Panc1 (cell line): ENCODE results near the gene NINL. TPM values are rescaled to one million over a fixed set of nuclear protein-coding genes. Genes with fewer than 3 reads are reported as not detected.
"Not testable (repeated sequence)": the region's sequence is repeated elsewhere in the genome, so short reads cannot be mapped to it uniquely, and the experiment has no call there.

ENCODE experiments used
- ATAC-seq: fragments of 200-7000 bp; cut with Tn5 transposase; 2 replicates; pipeline ENCODE4 v1.9.1; 2020; ENCODE audit warnings: mild to moderate bottlenecking, moderate library complexity
- BruUV-seq: library from RNA; stranded (reverse); fragments of 400-500 nt; replicated peaks from 2 replicates; lab custom pipeline; 2021; lab: Mats Ljungman, UMichigan
- CTCF ChIA-PET: fragments of 300-600 bp; sonication (Branson Sonifier 250); formaldehyde crosslinking; loops from one replicate; lab custom pipeline; 2022; ENCODE audit warnings: antibody characterized with exemption; lab: Charles Lee
- POLR2A ChIA-PET: fragments of 300-600 bp; sonication (Branson Sonifier 250); formaldehyde crosslinking; loops from one replicate; lab custom pipeline; 2022; ENCODE audit warnings: antibody characterized with exemption; lab: Charles Lee
- DNase-seq: peaks from one replicate; pipeline ENCODE4 v3.0.0-alpha.2; 2010; ENCODE audit warnings: low read depth, low spot score
- H3K27ac ChIP-seq: 2 replicates; pipeline ENCODE4 v1.5.1; 2011; ENCODE audit warnings: mild to moderate bottlenecking, low read length, inconsistent platforms
- H3K27me3 ChIP-seq: fragments of 200-500 bp; sonication (Bioruptor generic); 2 replicates; pipeline ENCODE4 v1.6.0; 2014; ENCODE audit warnings: low read length, inconsistent platforms; ENCODE audit not compliant: control insufficient read depth, insufficient read depth
- H3K36me3 ChIP-seq: fragments of 200-500 bp; sonication (Bioruptor generic); 2 replicates; pipeline ENCODE4 v1.5.1; 2014; ENCODE audit warnings: inconsistent platforms, mild to moderate bottlenecking, low read length, moderate library complexity; ENCODE audit not compliant: control insufficient read depth, insufficient read depth
- H3K4me1 ChIP-seq: 2 replicates; pipeline ENCODE4 v1.5.1; 2011; ENCODE audit warnings: inconsistent platforms, mild to moderate bottlenecking, low read length, moderate library complexity; ENCODE audit not compliant: control insufficient read depth, insufficient read depth
- H3K4me3 ChIP-seq, 2 experiments: 2 replicates each; pipeline ENCODE4 v1.5.1; 2011 to 2012; ENCODE audit warnings: low read depth in 2 of 2, low read length in 2 of 2, mild to moderate bottlenecking in 2 of 2, inconsistent platforms in 1 of 2, moderate library complexity in 1 of 2
- H3K9me3 ChIP-seq: fragments of 200-500 bp; sonication (Bioruptor generic); 2 replicates; pipeline ENCODE4 v1.5.1; 2014; ENCODE audit warnings: low read depth, mild to moderate bottlenecking, inconsistent platforms, low read length, moderate library complexity; ENCODE audit not compliant: control insufficient read depth, insufficient read depth
- CTCF ChIP-seq: fragments of 450-650 bp; IDR thresholded peaks from 2 replicates; pipeline ENCODE4 v1.5.1; 2017; ENCODE audit warnings: mild to moderate bottlenecking
- POLR2AphosphoS5 ChIP-seq: IDR thresholded peaks from 2 replicates; pipeline ENCODE4 v1.6.1; 2012; ENCODE audit warnings: mild to moderate bottlenecking, low read depth, low read length, moderate library complexity
- REST ChIP-seq, 2 experiments: IDR thresholded peaks; 2 replicates each; pipeline ENCODE4 v1.6.1; 2011 to 2012; ENCODE audit warnings: low read depth in 2 of 2, control low read depth in 1 of 2, low read length in 1 of 2, mild to moderate bottlenecking in 1 of 2, moderate library complexity in 1 of 2; ENCODE audit not compliant: insufficient read depth in 1 of 2
- SIN3A ChIP-seq: IDR thresholded peaks from 2 replicates; pipeline ENCODE4 v1.6.1; 2012; ENCODE audit warnings: low read depth, mild to moderate bottlenecking, low read length, moderate library complexity, borderline replicate concordance; ENCODE audit not compliant: insufficient read depth
- TCF7L2 ChIP-seq: IDR thresholded peaks from 2 replicates; pipeline ENCODE4 v1.6.1; 2011; ENCODE audit warnings: mild to moderate bottlenecking, low read depth, low read length, inconsistent platforms
- in situ Hi-C: cut with HindIII; loops from 2 replicates; pipeline ENCODE4 v1.10.0; 2016; ENCODE audit warnings: low sequenced_read_pairs, low pct_unique_long_range_greater_than_20kb
- intact Hi-C: fragments of 100-400 bp; cut with micrococcal nuclease; formaldehyde crosslinking; loops from one replicate; pipeline ENCODE4 v1.10.0; 2022; ENCODE audit not compliant: unreplicated experiment
- total RNA-seq: library from RNA; stranded (reverse); gene quantifications from one replicate; pipeline ENCODE4 v1.2.1, GENCODE V29; 2021; ENCODE audit not compliant: unreplicated experiment

The NINL gene
- total RNA-seq, 1 experiment from 2014 or later: 25.0 TPM

DNA sequence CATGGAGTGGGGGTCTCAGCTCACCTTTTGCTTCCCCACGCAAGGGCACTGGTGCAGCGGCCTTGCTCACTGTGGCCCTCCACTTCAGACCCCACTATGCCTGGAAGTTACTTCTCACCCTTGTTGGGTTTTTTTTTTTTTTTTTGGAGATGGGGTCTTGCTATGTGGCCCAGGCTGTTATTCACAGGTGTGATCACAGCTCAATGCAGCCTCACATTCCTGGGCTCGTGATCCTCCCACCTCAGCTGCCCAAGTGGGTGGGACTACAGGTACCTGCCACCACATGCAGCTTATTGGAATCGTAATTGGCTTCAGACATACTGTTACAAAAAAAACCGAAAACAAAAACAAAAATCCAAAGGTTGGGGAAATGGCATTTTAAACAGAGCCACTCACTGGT is 32.4 kb downstream of the NINL start:
- ChIA-PET CTCF (no interaction called here), POLR2A (no interaction called here)
- H3K4me1 ChIP-seq: peaks cover 13% of the 10 kb centered on the region
- no peak for DNase-seq
- H3K9me3 ChIP-seq: no peaks in the 10 kb centered on the region
- no peak overlapping the region for H3K27ac ChIP-seq
- H3K4me3 ChIP-seq: no peak overlapping the region
- H3K36me3 ChIP-seq: no peaks in the 10 kb centered on the region
- ATAC-seq: no peak
- no TSS peak for BruUV-seq
- intact Hi-C loops (no loop called here), in situ Hi-C loops (no loop called here)
- TF ChIP-seq REST (IDR thresholded peaks at IDR 0.05; ENCODE audit: insufficient read depth in 1 of 2, low read depth in 2 of 2, low read length in 1 of 2) (no peak), POLR2AphosphoS5 (no peak), TCF7L2 (no peak), CTCF (no peak), SIN3A (no peak)
- H3K27me3 ChIP-seq: no peaks in the 10 kb centered on the region

DNA sequence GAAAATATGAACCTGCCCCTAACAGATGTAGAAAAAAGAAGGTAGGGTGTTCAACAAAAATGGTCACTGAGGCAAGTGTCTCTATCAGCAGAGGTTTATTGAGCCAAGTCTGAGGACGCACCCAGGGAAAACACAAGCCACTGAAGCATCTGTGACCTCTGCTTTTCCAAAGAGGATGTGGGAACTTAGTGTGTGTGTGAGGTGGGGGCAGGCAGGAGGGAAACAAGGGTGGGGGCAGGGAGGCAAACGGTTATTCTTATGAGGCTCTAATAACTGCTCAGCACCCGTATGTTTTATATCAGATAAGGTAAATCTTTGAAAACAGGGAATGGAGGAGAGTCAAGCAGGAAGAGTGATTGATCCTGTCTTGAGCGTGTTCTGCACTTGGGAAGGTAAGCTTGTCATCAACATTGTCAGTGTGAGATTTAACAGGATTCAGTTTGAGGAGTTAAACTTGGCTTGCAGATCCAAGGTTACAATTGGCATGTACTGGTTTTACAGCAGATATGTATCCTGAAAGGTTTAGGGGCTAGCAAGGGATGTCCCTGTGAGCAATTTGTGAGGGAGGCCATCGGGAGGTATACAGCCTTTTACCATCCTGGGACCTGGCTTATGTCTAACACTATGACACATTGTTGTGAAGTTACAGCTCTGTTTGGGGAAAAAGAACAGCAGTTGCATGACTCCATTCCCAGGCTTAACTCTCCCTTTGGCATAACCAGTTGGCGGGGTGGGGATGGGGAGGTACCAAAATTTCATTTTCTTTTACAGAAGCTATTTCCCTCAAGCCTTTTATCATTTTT is 33.7 kb downstream of the NINL start:
- POLR2A ChIA-PET: interaction anchor here (0.7 kb wide), 1 partner anchor 12 kb away, joined by 4 read pairs; no protein-coding TSS in a partner anchor
- intact Hi-C loops: no loop called here
- BruUV-seq: TSS peak; percentile 5
- H3K9me3 ChIP-seq: no peaks in the 10 kb centered on the region
- peaks cover 13% of the 10 kb centered on the region for H3K4me1 ChIP-seq
- in situ Hi-C loops: no loop called here
- TF ChIP-seq TCF7L2: no peak
- H3K27me3 ChIP-seq: no peaks in the 10 kb centered on the region
- DNase-seq: no peak
- no peaks in the 10 kb centered on the region for H3K36me3 ChIP-seq
- ATAC-seq: no peak
- no peak overlapping the region for H3K4me3 ChIP-seq
- CTCF ChIA-PET: no interaction called here
- H3K27ac ChIP-seq: no peak overlapping the region

DNA sequence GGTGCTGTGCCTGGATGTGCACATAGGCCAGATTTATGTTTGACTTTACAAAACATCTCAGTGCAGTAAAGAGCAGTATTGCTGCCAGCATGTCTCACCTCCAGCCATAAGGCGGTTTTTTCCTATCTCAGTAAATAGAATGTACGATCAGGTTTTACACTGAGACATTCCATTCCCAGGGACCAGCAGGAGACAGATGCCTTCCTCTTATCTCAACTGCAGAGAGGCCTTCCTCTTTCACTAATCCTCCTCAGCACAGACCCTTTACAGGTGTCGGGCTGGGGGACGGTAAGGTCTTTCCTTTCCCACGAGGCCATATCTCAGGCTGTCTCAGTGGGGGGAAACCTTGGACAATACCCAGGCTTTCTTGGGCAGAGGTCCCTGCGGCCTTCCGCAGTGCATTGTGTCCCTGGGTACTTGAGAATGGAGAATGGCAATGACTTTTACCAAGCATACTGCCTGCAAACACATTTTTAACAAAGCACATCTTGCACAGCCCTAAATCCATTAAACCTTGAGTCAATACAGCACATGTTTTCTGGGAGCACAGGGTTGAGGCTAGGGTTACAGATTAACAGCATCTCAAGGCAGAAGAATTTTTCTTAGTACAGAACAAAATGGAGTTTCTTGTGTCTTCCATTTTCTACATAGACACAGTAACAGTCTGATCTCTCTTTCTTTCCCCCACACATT is 34.5 kb downstream of the NINL start:
- H3K27me3 ChIP-seq, in situ Hi-C loops, ATAC-seq, H3K9me3 ChIP-seq, H3K36me3 ChIP-seq, H3K4me3 ChIP-seq, BruUV-seq, H3K27ac ChIP-seq, CTCF ChIA-PET, DNase-seq, intact Hi-C loops, POLR2A ChIA-PET: not testable (repeated sequence)
- H3K4me1 ChIP-seq: peaks cover 13% of the 10 kb centered on the region
